ENCODE results near the gene SCLT1. TPM values are rescaled to one million over a fixed set of nuclear protein-coding genes. Genes with fewer than 3 reads are reported as not detected.

SCLT1 gene
- total RNA-seq, 1 experiment from 2014 or later, result 13.3 TPM

DNA sequence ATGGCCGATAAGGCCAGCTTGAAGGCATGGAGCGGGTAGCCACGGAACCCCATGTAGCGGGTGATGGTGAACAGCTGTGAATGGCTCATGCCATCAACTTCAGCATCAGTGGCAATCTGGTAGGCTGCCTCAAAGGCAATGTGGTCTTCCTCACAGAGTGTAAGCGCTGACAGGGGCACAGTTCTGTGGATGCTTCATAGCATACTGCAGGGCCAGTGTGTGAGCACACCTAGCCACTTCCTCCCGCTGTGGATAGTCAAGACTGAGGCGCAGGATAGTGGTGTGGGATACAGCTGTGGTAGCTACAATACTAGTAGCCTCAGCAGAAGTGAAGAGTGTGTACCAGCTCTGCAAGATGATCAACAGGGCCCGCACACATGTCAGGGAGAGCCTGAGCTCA lies 43.1 kb upstream of the SCLT1 start:
- no peak for DNase-seq (ENCODE audit: low read depth, low spot score)
- Histone ChIP-seq H3K4me1 (ENCODE audit: control insufficient read depth in 1 of 2, insufficient read depth in 2 of 2, low read length in 2 of 2) (no peaks in the 10 kb centered on the region), H3K9ac (ENCODE audit: low read length) (no peak overlapping the region), H3K4me2 (ENCODE audit: low read length) (no peak overlapping the region), H3K9me3 (ENCODE audit: control insufficient read depth in 1 of 2, insufficient read depth in 1 of 2, low read depth in 1 of 2, low read length in 2 of 2) (no peaks in the 10 kb centered on the region), H3K79me2 (ENCODE audit: insufficient read depth, low read length) (no peaks in the 10 kb centered on the region), H3K27me3 (ENCODE audit: insufficient read depth, low read length) (no peaks in the 10 kb centered on the region), H3K36me3 (ENCODE audit: control insufficient read depth in 1 of 2, insufficient read depth in 2 of 2, low read length in 2 of 2) (no peaks in the 10 kb centered on the region), H3K27ac (ENCODE audit: low read depth, low read length) (no peak overlapping the region), H2AFZ (ENCODE audit: low read depth, low read length, poor library complexity, severe bottlenecking) (no peak overlapping the region), H4K20me1 (ENCODE audit: insufficient read depth) (no peaks in the 10 kb centered on the region), H3K9me2 (ENCODE audit: insufficient read depth) (no peaks in the 10 kb centered on the region), H3K4me3 (replicated peaks in 1 of 2; ENCODE audit: low read depth in 1 of 2, low read length in 2 of 2) (no peak overlapping the region)
- no peak for ATAC-seq
- RAD21 ChIA-PET (ENCODE audit: low non-redundant PET in 1 of 2, low total read pairs in 2 of 2, uncharacterized antibody in 2 of 2, unreplicated experiment in 2 of 2), result no interaction called here
- intact Hi-C loops (cut with micrococcal nuclease), result no loop called here
- CTCF ChIA-PET, result no interaction called here
- TF ChIP-seq CEBPB (IDR thresholded peaks at IDR 0.05; ENCODE audit: low read depth) (no peak), CBX3 (IDR thresholded peaks at IDR 0.05; ENCODE audit: low read depth) (no peak), RAD21 (IDR thresholded peaks at IDR 0.05; ENCODE audit: low read depth) (no peak), EZH2 (IDR thresholded peaks at IDR 0.05) (no peak), JUND (IDR thresholded peaks at IDR 0.05) (no peak), ZNF274 (IDR thresholded peaks at IDR 0.05; ENCODE audit: low read depth, low read length) (no peak), TCF7L2 (IDR thresholded peaks at IDR 0.05; ENCODE audit: borderline replicate concordance, extremely low read depth, insufficient read depth, insufficient read length) (no peak), ZFX (IDR thresholded peaks at IDR 0.05) (no peak), EGR1 (IDR thresholded peaks at IDR 0.05; ENCODE audit: low read depth) (no peak), EZH2phosphoT487 (IDR thresholded peaks at IDR 0.05; ENCODE audit: borderline replicate concordance) (no peak), POLR2A (IDR thresholded peaks at IDR 0.05; ENCODE audit: borderline replicate concordance, extremely low read depth, insufficient read depth, insufficient read length) (no peak), FOSL1 (IDR thresholded peaks at IDR 0.05; ENCODE audit: low read depth) (no peak), SIN3A (IDR thresholded peaks at IDR 0.05; ENCODE audit: low read depth) (no peak), POLR2AphosphoS5 (IDR thresholded peaks at IDR 0.05; ENCODE audit: low read depth, low read length) (no peak)
- TF ChIP-seq, protein P1, sequence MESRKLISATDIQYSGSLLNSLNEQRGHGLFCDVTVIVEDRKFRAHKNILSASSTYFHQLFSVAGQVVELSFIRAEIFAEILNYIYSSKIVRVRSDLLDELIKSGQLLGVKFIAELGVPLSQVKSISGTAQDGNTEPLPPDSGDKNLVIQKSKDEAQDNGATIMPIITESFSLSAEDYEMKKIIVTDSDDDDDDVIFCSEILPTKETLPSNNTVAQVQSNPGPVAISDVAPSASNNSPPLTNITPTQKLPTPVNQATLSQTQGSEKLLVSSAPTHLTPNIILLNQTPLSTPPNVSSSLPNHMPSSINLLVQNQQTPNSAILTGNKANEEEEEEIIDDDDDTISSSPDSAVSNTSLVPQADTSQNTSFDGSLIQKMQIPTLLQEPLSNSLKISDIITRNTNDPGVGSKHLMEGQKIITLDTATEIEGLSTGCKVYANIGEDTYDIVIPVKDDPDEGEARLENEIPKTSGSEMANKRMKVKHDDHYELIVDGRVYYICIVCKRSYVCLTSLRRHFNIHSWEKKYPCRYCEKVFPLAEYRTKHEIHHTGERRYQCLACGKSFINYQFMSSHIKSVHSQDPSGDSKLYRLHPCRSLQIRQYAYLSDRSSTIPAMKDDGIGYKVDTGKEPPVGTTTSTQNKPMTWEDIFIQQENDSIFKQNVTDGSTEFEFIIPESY (IDR thresholded peaks at IDR 0.05; ENCODE audit: extremely low read depth, insufficient replicate concordance, low read length), result no peak
- TF ChIP-seq, protein P2, sequence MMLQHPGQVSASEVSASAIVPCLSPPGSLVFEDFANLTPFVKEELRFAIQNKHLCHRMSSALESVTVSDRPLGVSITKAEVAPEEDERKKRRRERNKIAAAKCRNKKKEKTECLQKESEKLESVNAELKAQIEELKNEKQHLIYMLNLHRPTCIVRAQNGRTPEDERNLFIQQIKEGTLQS (IDR thresholded peaks at IDR 0.05), result no peak
- POLR2A ChIA-PET, result no interaction called here
- no TSS peak for BruUV-seq (replicated peaks)

All from HCT116 (cell line).